Type B pancreatic cell (in vitro differentiated cells): Measurements from ENCODE around the gene HHAT. TPM values are rescaled to one million over a fixed set of nuclear protein-coding genes. Genes with fewer than 3 reads are reported as not detected.

ENCODE experiments used
- DNase-seq: peaks from one replicate; pipeline ENCODE4 v3.0.0; 2021; ENCODE audit warnings: mixed read lengths; ENCODE audit not compliant: unreplicated experiment; ENCODE audit errors: extremely low spot score
- H3K27ac Mint-ChIP-seq: 2 replicates; pipeline ENCODE4 v1.8.0; 2021; ENCODE audit warnings: mild to moderate bottlenecking, mixed read lengths
- H3K27me3 Mint-ChIP-seq: 2 replicates; pipeline ENCODE4 v1.8.0; 2021; ENCODE audit warnings: mixed read lengths
- H3K36me3 Mint-ChIP-seq: 2 replicates; pipeline ENCODE4 v1.8.0; 2021; ENCODE audit warnings: mixed read lengths
- H3K4me1 Mint-ChIP-seq: one replicate; pipeline ENCODE4 v1.8.0; 2021; ENCODE audit warnings: mixed read lengths; ENCODE audit not compliant: unreplicated experiment
- H3K4me3 Mint-ChIP-seq: 2 replicates; pipeline ENCODE4 v1.8.0; 2021; ENCODE audit warnings: mild to moderate bottlenecking, mixed read lengths
- H3K9me3 Mint-ChIP-seq: 2 replicates; pipeline ENCODE4 v1.8.0; 2021; ENCODE audit warnings: mixed read lengths
- CTCF ChIP-seq: fragments of 200-600 bp; sonication (generic); conservative IDR thresholded peaks from 2 replicates; pipeline ENCODE4 v1.5.0; 2021; ENCODE audit warnings: antibody characterized with exemption, mild to moderate bottlenecking
- total RNA-seq: library from RNA; stranded (reverse); gene quantifications from 2 replicates; pipeline ENCODE4 v1.2.1, GENCODE V29; 2021; ENCODE audit warnings: low replicate concordance

The HHAT gene
- total RNA-seq, 1 donor from 2014 or later = 9.0 TPM

- Mint-ChIP-seq H3K4me3 (no peak overlapping the region), H3K27me3 (no peaks in the 10 kb centered on the region), H3K27ac (no peak overlapping the region), H3K4me1 (peaks cover 12% of the 10 kb centered on the region), H3K9me3 (no peaks in the 10 kb centered on the region), H3K36me3 (no peaks in the 10 kb centered on the region)
- DNase-seq = no peak
- TF ChIP-seq CTCF = no peak
Observed at GRCh38 chr1:210531475-210532222, 202.9 kb downstream of the HHAT start.

- H3K4me1 Mint-ChIP-seq = peaks cover 17% of the 10 kb centered on the region
- H3K4me3 Mint-ChIP-seq = no peak overlapping the region
- no peak overlapping the region for H3K27ac Mint-ChIP-seq
- no peaks in the 10 kb centered on the region for H3K9me3 Mint-ChIP-seq
- no peak for TF ChIP-seq CTCF
- H3K36me3 Mint-ChIP-seq = no peaks in the 10 kb centered on the region
- no peaks in the 10 kb centered on the region for H3K27me3 Mint-ChIP-seq
- DNase-seq = no peak
Observed at GRCh38 chr1:210532223-210532598, 203.5 kb downstream of the HHAT start.

GRCh38 chr1:210535761-210536160, 207.1 kb downstream of the HHAT start:
- peaks cover 23% of the 10 kb centered on the region for H3K4me1 Mint-ChIP-seq
- no peaks in the 10 kb centered on the region for H3K36me3 Mint-ChIP-seq
- no peak overlapping the region for H3K27ac Mint-ChIP-seq
- DNase-seq = no peak
- no peak for TF ChIP-seq CTCF
- H3K4me3 Mint-ChIP-seq = no peak overlapping the region
- H3K9me3 Mint-ChIP-seq = no peaks in the 10 kb centered on the region
- H3K27me3 Mint-ChIP-seq = no peaks in the 10 kb centered on the region

- no peak for DNase-seq
- H3K4me1 Mint-ChIP-seq = peaks cover 23% of the 10 kb centered on the region
- no peaks in the 10 kb centered on the region for H3K27me3 Mint-ChIP-seq
- no peaks in the 10 kb centered on the region for H3K36me3 Mint-ChIP-seq
- no peak overlapping the region for H3K4me3 Mint-ChIP-seq
- no peak for TF ChIP-seq CTCF
- H3K9me3 Mint-ChIP-seq = no peaks in the 10 kb centered on the region
- H3K27ac Mint-ChIP-seq = no peak overlapping the region
Observed at GRCh38 chr1:210536254-210536961, 207.7 kb downstream of the HHAT start.

GRCh38 chr1:210540288-210540687, 211.6 kb downstream of the HHAT start:
- peaks cover 21% of the 10 kb centered on the region for H3K4me1 Mint-ChIP-seq

More at GRCh38 chr1:210540288-210540687, 211.6 kb downstream of the HHAT start:
- DNase-seq = no peak
- Mint-ChIP-seq H3K27ac (no peak overlapping the region), H3K9me3 (no peaks in the 10 kb centered on the region), H3K4me3 (no peak overlapping the region), H3K27me3 (no peaks in the 10 kb centered on the region), H3K36me3 (no peaks in the 10 kb centered on the region)
- TF ChIP-seq CTCF = no peak
